GM19023 (cell line): ENCODE results near the gene PADI6.
"Not testable (repeated sequence)": the region's sequence is repeated elsewhere in the genome, so short reads cannot be mapped to it uniquely, and the experiment has no call there.

Source experiments
- ATAC-seq: cut with Tn5 transposase; IDR thresholded peaks from one replicate; pipeline ENCODE4 v1.9.1; 2021; ENCODE audit warnings: mild to moderate bottlenecking, moderate library complexity; ENCODE audit not compliant: unreplicated experiment

Gene PADI6

DNA sequence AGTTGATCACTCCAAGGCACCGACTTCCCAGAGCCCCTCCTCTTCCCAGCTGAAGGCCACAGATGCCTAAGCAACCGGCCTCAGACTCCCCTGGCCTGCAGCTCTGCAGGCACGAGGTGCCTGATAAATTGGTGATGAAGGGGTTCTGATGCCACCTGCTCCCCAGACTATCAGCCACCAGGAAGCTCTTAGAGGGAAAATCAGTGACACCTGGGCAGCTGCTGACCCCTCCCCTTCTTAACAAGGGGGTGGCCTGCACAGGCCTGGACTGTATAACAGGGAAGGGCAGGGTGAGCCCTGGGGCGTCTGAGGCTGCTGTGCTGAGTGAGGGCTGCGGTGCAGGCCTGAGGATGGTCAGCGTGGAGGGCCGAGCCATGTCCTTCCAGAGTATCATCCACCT, at the start of gene PADI6:
Gene PADI6, plus strand, starts transcription at position 301 of the 400 bp plus-strand sequence. Its CDS starts 50 bp downstream, at position 351.
- ATAC-seq: no peak

GRCh38 chr1:17328855-17329254, 43.1 kb upstream of the PADI6 start:
- ATAC-seq: no peak

GRCh38 chr1:17329610-17330009, 42.4 kb upstream of the PADI6 start:
- ATAC-seq: no peak

DNA sequence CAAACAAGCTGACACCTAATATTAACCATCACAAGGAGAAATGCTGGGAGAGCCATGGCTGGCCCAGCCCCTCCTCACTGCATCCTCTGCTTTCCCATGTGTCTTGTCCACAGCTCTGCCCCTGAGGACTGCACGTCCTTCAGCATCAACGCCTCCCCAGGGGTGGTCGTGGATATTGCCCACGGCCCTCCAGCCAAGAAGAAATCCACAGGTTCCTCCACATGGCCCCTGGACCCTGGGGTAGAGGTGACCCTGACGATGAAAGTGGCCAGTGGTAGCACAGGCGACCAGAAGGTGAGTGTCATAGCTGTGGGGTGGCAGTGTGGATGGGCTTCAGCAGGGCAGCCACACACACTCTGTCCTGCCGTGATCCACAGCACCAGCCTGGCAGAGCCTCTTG, 41.1 kb upstream of the PADI6 start:
- no peak for ATAC-seq

GRCh38 chr1:17333081-17333480, 38.9 kb upstream of the PADI6 start:
- no peak for ATAC-seq

- ATAC-seq: no peak
These were observed 35.9 kb upstream of the PADI6 start for GRCh38 chr1:17335821-17336710.

DNA sequence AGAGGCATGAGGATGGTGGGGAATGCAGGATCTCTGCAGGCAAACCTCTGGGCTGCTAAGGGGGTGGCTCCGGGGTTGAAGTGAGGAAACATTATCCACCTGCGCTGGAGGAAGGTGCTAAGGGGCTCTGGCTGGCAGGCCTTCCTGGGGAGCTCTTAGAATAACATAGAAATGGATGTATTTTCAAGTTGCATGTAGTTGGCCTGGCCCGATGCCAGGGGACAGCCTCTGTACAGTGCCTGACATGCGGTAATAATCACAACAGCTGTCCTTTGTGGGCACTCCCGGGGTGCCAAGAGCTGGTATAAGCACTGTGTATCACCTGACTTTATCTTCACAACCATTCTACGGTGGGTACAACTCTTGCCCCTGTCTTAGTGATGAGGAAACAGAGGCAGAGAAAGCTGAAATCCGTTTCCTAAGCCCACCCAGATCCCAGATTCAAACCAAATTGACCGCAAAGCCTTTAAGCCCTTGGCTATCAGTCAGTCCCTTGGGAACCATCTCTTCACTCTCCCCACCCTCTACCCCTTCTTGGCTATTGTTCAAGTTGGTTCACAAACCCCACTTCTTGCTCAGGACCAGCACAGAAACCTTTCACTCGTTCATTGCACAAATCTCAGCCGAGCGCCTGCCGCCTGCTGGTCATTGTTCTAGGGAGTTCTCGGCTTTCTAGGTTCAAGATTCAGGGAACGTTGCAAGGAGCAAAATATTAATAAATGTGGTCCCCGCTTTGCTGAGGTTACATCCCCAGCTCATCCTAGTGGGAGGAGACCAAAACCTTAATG, 33.1 kb upstream of the PADI6 start:
- no peak for ATAC-seq

GRCh38 chr1:17339521-17339920, 32.5 kb upstream of the PADI6 start:
- no peak for ATAC-seq

DNA sequence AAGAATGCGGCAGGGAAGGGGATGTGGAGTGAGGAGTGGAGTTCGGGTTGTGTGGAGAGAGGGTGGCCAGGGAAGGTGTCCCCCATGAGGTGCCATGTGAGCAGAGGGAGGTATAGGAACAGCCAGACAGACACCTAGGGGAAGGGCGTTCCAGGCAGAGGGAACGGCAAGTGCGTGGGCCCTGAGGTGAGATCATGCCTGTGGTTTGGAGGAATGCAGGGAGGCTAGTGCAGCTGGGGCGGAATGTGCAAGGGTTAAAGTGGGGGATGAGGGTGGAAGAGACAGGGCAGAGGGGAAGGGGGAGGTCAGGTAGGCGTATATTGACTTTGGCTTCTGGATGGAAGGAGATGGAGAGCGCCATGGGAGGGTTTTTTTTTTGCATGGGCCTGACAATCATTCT, 31.6 kb upstream of the PADI6 start:
- no peak for ATAC-seq

DNA sequence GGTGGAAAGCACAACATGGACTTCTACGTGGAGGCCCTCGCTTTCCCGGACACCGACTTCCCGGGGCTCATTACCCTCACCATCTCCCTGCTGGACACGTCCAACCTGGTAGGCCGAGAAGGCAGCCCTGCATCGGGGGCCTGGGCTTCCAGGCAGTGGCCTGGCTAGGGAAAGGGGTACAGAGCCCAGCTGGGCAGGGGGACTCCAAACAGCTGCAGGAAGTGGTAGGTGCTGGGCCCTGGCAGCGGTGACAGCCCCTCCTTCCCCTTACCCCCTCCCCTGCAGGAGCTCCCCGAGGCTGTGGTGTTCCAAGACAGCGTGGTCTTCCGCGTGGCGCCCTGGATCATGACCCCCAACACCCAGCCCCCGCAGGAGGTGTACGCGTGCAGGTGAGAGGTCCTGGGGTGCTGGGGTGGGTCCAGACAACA, 30.0 kb upstream of the PADI6 start:
- no peak for ATAC-seq

GRCh38 chr1:17345506-17345905, 26.5 kb upstream of the PADI6 start:
- not testable (repeated sequence) for ATAC-seq

GRCh38 chr1:17346046-17346789, 25.8 kb upstream of the PADI6 start:
- ATAC-seq: no peak

DNA sequence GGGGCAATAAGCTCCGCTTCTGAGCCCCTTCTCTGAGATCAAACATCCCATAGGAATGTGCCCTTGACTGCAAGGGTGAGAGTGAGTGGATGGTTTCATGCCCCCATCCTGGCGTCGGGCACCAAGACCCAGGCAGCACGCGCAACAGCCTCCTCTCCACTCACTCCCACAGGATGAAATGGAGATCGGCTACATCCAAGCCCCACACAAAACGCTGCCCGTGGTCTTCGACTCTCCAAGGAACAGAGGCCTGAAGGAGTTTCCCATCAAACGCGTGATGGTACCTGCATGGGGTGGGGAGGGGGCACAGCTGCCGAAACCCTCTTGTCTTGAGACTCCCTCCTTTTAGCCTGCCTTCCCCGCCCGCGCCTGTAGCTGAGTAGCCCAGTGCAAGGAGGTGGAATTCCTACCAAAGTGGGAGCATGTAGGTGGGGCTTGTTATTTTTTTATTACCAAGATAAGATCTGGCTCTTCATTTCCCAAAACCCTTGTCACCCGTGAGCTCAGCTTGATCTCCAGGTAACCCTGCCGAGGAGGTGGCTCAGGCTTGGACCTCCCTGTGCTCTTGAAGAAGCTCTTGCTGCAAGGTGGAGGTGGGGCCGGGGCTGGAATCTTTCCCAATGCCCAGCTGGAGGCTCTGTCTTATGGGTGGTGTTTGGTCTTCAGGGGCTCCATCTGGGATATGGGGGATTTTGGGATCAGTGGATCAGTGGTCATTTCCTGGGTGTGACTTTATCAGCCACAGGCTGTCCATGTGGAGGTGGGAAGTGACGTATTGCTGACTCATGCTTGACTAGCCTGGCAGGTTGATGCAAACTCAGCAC, 24.0 kb upstream of the PADI6 start:
- ATAC-seq: no peak

DNA sequence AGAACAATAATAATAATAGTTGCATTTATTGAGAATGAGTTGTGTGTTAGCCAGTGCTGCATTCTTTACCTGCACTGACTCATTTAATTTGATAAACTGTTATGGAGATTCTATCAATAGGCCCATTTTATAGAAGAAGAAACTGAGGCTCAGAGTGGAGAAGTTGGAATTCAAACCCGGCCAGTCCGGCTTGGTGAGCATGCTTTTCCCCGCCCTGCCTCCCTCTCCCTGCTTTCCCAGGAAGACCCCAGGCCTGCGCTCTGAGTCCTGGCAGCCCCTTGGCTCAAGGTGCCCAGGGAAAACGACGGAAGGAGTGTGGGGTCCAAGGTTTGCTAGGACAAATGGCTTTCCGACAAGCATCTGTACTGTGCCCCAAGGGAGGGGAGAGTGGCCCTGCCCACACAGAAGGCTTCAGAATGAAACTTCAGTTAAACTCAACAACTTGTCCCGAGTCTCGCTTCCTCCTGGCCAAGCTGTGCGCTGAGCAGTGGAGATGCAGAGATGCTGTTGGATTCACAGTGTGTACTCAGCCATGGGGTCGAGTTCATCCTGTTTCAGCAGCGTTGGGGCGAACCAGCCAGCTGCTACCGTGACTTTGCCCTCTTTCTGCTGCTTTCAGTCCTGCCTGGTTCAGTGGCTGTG, 23.3 kb upstream of the PADI6 start:
- no peak for ATAC-seq

GRCh38 chr1:17350083-17350482, 21.9 kb upstream of the PADI6 start:
- ATAC-seq: no peak

DNA sequence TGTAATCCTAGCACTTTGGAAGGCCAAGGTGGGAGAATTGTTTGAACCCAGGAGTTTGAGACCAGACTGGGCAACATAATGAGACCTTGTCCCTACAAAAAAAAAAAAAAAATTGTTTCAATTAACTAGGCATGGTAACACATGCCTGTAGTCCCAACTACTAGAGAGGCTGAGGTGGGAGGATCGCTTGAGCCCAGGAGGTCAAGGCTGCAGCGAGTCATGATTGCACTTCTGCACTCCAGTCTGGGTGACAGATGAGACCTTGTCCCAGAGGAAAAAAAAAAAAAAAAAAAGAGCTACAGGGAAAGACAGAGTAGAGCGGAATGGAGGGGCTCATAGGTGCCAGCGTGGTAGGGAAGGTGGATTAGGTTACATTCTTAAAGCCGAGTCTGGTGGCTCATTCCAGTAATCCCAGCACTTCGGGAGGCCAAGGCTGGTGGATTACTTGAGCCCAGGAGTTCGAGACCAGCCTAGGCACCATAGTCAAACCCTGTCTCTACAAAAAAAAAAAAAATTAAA, 21.0 kb upstream of the PADI6 start:
- no peak for ATAC-seq

- ATAC-seq: no peak
These were observed 20.2 kb upstream of the PADI6 start for GRCh38 chr1:17351598-17352324.

- no peak for ATAC-seq
These were observed 19.5 kb upstream of the PADI6 start for GRCh38 chr1:17352419-17352909.

DNA sequence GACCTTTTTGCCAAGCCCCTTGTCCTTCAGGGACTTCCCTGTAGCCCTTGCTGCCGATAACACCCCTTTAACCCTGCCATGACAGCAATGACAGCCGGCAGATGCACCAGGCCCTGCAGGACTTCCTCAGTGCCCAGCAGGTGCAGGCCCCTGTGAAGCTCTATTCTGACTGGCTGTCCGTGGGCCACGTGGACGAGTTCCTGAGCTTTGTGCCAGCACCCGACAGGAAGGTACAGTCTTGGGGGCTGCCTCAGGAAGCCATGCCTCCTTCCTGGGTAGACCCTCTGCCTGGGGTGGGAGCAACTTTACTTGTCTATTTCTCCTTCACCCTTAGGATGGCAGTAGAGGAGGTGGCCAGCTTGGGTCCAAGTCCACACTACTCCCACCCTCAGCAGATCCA, 16.1 kb upstream of the PADI6 start:
- ATAC-seq: no peak
